Neural cell (in vitro differentiated cells): ENCODE results near the gene PSEN2. TPM values are rescaled to one million over a fixed set of nuclear protein-coding genes. Genes with fewer than 3 reads are reported as not detected.

Experiments
- H2AFZ ChIP-seq: fragments of 200-600, 300-800 bp; sonication (generic), shearing (Covaris generic); 2 replicates; pipeline ENCODE4 v1.6.0; 2014; ENCODE audit warnings: low read depth, mild to moderate bottlenecking, antibody characterized with exemption, low read length, moderate library complexity
- H3F3A ChIP-seq: fragments of 200-600 bp; shearing (Covaris generic); 2 replicates; pipeline ENCODE4 v1.6.1; 2016; ENCODE audit warnings: mild to moderate bottlenecking, moderate library complexity, mixed read lengths, antibody characterized with exemption, low read length; ENCODE audit not compliant: insufficient read depth, poor library complexity, severe bottlenecking
- H3K27ac ChIP-seq: fragments of 200-600, 300-800 bp; sonication (generic), shearing (Covaris generic); 2 replicates; pipeline ENCODE4 v1.5.1; 2014; ENCODE audit warnings: mild to moderate bottlenecking, low read length, moderate library complexity
- H3K27me3 ChIP-seq: fragments of 300-800, 200-600 bp; sonication (generic), shearing (Covaris generic); 2 replicates; pipeline ENCODE4 v1.6.0; 2014; ENCODE audit warnings: mild to moderate bottlenecking, low read depth, low read length, moderate library complexity; ENCODE audit not compliant: insufficient read depth
- H3K36me3 ChIP-seq: fragments of 300-800, 200-600 bp; sonication (generic), shearing (Covaris generic); 2 replicates; pipeline ENCODE4 v1.5.1; 2014; ENCODE audit warnings: mild to moderate bottlenecking, antibody characterized with exemption, low read length, moderate library complexity; ENCODE audit not compliant: insufficient read depth
- H3K4me2 ChIP-seq: fragments of 300-800, 200-600 bp; sonication (generic), shearing (Covaris generic); 2 replicates; pipeline ENCODE4 v1.6.0; 2014; ENCODE audit warnings: mild to moderate bottlenecking, low read length
- H3K4me3 ChIP-seq: fragments of 300-800, 200-600 bp; sonication (generic), shearing (Covaris generic); 2 replicates; pipeline ENCODE4 v1.5.1; 2014; ENCODE audit warnings: mild to moderate bottlenecking, low read length, moderate library complexity
- H3K79me2 ChIP-seq: fragments of 200-600 bp; shearing (Covaris generic); replicated peaks from 2 replicates; pipeline ENCODE4 v1.6.0; 2014; ENCODE audit warnings: mild to moderate bottlenecking, low read length, moderate library complexity; ENCODE audit not compliant: insufficient read depth
- H3K9ac ChIP-seq: fragments of 300-800, 200-600 bp; sonication (generic), shearing (Covaris generic); 2 replicates; pipeline ENCODE4 v1.6.1; 2016; ENCODE audit warnings: mild to moderate bottlenecking, low read length, mixed read lengths
- H3K9me2 ChIP-seq: fragments of 200-600 bp; shearing (Covaris generic); 2 replicates; pipeline ENCODE4 v1.6.1; 2016; ENCODE audit warnings: mild to moderate bottlenecking, low read length, mixed read lengths; ENCODE audit not compliant: insufficient read depth
- H3K9me3 ChIP-seq: fragments of 200-600, 300-800 bp; sonication (generic), shearing (Covaris generic); 2 replicates; pipeline ENCODE4 v1.6.1; 2016; ENCODE audit warnings: mild to moderate bottlenecking, mixed run types, low read length, moderate library complexity, mixed read lengths
- H4K20me1 ChIP-seq: fragments of 200-600 bp; shearing (Covaris generic); 2 replicates; pipeline ENCODE4 v1.6.1; 2016; ENCODE audit warnings: mild to moderate bottlenecking, mixed run types; ENCODE audit not compliant: insufficient read depth
- CTCF ChIP-seq: fragments of 450-650 bp; IDR thresholded peaks from 2 replicates; pipeline ENCODE4 v1.5.1; 2014; ENCODE audit warnings: antibody characterized with exemption, mild to moderate bottlenecking, moderate library complexity; ENCODE audit not compliant: poor library complexity, severe bottlenecking
- EP300 ChIP-seq: fragments of 450-650 bp; conservative IDR thresholded peaks from 2 replicates; pipeline ENCODE4 v1.6.1; 2014; ENCODE audit warnings: antibody characterized with exemption, mild to moderate bottlenecking, moderate library complexity; ENCODE audit not compliant: poor library complexity, severe bottlenecking
- EZH2 ChIP-seq: fragments of 200-600, 300-800 bp; shearing (Covaris generic), sonication (generic); IDR thresholded peaks from 2 replicates; pipeline ENCODE4 v1.6.1; 2014; ENCODE audit warnings: antibody characterized with exemption, low read length, borderline replicate concordance, mild to moderate bottlenecking; ENCODE audit not compliant: insufficient read depth, poor library complexity, severe bottlenecking
- MXI1 ChIP-seq: fragments of 450-650 bp; conservative IDR thresholded peaks from 2 replicates; pipeline ENCODE4 v1.6.1; 2014; ENCODE audit warnings: antibody characterized with exemption, mild to moderate bottlenecking; ENCODE audit not compliant: poor library complexity, severe bottlenecking
- POLR2AphosphoS5 ChIP-seq: IDR thresholded peaks from 2 replicates; pipeline ENCODE4 v1.6.1; 2012
- RAD21 ChIP-seq: fragments of 450-650 bp; conservative IDR thresholded peaks from 2 replicates; pipeline ENCODE4 v1.6.1; 2014; ENCODE audit warnings: antibody characterized with exemption, mild to moderate bottlenecking, moderate library complexity
- REST ChIP-seq: IDR thresholded peaks from 2 replicates; pipeline ENCODE4 v1.6.1; 2012; ENCODE audit warnings: borderline replicate concordance
- SMC3 ChIP-seq: fragments of 450-650 bp; conservative IDR thresholded peaks from 2 replicates; pipeline ENCODE4 v1.6.1; 2014; ENCODE audit warnings: antibody characterized with exemption, mild to moderate bottlenecking, moderate library complexity; ENCODE audit not compliant: poor library complexity
- TAF1 ChIP-seq: IDR thresholded peaks from 2 replicates; pipeline ENCODE4 v1.6.1; 2012; ENCODE audit warnings: low read depth
- polyA plus RNA-seq: library from polyadenylated mRNA; depleted of rRNA; stranded (reverse); fragments of >200 nt; gene quantifications from 2 replicates; pipeline ENCODE4 v1.2.3, GENCODE V29; 2014

PSEN2 gene
- polyA plus RNA-seq, 1 donor from 2014 or later: 12.9 TPM

GRCh38 chr1:226898246-226898645, 27.8 kb downstream of the PSEN2 start:
- no peaks in the 10 kb centered on the region for H3K9me2 ChIP-seq
- TF ChIP-seq EP300 (no peak), POLR2AphosphoS5 (no peak), RAD21 (no peak), MXI1 (no peak), REST (no peak), SMC3 (no peak), CTCF (no peak), TAF1 (no peak)
- no peaks in the 10 kb centered on the region for H3K79me2 ChIP-seq

GRCh38 chr1:226901421-226901820, 31.0 kb downstream of the PSEN2 start:
- no peaks in the 10 kb centered on the region for H3K9me3 ChIP-seq
- H3K27me3 ChIP-seq: no peaks in the 10 kb centered on the region
- H2AFZ ChIP-seq: no peak overlapping the region
- no peak overlapping the region for H3K27ac ChIP-seq
- H3K36me3 ChIP-seq: no peaks in the 10 kb centered on the region
- TF ChIP-seq TAF1: no peak
- no peak for TF ChIP-seq RAD21
- TF ChIP-seq MXI1: no peak
- no peak for TF ChIP-seq EZH2
- TF ChIP-seq EP300: no peak
- no peak for TF ChIP-seq CTCF
- no peak for TF ChIP-seq POLR2AphosphoS5
- TF ChIP-seq SMC3: no peak
- TF ChIP-seq REST: no peak
- no peaks in the 10 kb centered on the region for H4K20me1 ChIP-seq
- H3K9ac ChIP-seq: no peak overlapping the region
- no peaks in the 10 kb centered on the region for H3F3A ChIP-seq
- H3K4me3 ChIP-seq: no peak overlapping the region
- no peaks in the 10 kb centered on the region for H3K9me2 ChIP-seq
- no peak overlapping the region for H3K4me2 ChIP-seq
- no peaks in the 10 kb centered on the region for H3K79me2 ChIP-seq

More at GRCh38 chr1:226898246-226898645, 27.8 kb downstream of the PSEN2 start:
- no peaks in the 10 kb centered on the region for H4K20me1 ChIP-seq
- no peak overlapping the region for H2AFZ ChIP-seq
- no peak overlapping the region for H3K9ac ChIP-seq
- no peaks in the 10 kb centered on the region for H3K27me3 ChIP-seq
- no peak overlapping the region for H3K4me3 ChIP-seq
- H3K36me3 ChIP-seq: no peaks in the 10 kb centered on the region
- no peak overlapping the region for H3K27ac ChIP-seq
- H3K9me3 ChIP-seq: no peaks in the 10 kb centered on the region
- H3F3A ChIP-seq: no peaks in the 10 kb centered on the region
- H3K4me2 ChIP-seq: no peak overlapping the region
